HFFc6 (cell line): ENCODE data around the gene ATF6. TPM values are rescaled to one million over a fixed set of nuclear protein-coding genes. Genes with fewer than 3 reads are reported as not detected.

Source experiments
- DNase-seq: peaks from one replicate; pipeline ENCODE4 v3.0.0-alpha.2; 2018
- H3K27ac Mint-ChIP-seq: 2 replicates; pipeline ENCODE4 v1.8.0; 2020; ENCODE audit warnings: mild to moderate bottlenecking, mixed read lengths
- H3K27me3 Mint-ChIP-seq: 2 replicates; pipeline ENCODE4 v1.8.0; 2021; ENCODE audit warnings: mild to moderate bottlenecking, moderate library complexity, mixed read lengths; ENCODE audit not compliant: insufficient read depth
- H3K36me3 Mint-ChIP-seq: 2 replicates; pipeline ENCODE4 v1.8.0; 2021; ENCODE audit warnings: low read depth, mixed read lengths
- H3K4me1 Mint-ChIP-seq: 2 replicates; pipeline ENCODE4 v1.8.0; 2020; ENCODE audit warnings: low read depth, mixed read lengths
- H3K4me3 Mint-ChIP-seq: 2 replicates; pipeline ENCODE4 v1.8.0; 2020; ENCODE audit warnings: mild to moderate bottlenecking, moderate library complexity, mixed read lengths
- H3K9me3 Mint-ChIP-seq: 2 replicates; pipeline ENCODE4 v1.8.0; 2020; ENCODE audit warnings: mild to moderate bottlenecking, mixed read lengths
- CTCF ChIP-seq: fragments of 200-600 bp; sonication (generic); IDR thresholded peaks from 2 replicates; pipeline ENCODE4 v1.5.0; 2021; ENCODE audit warnings: antibody characterized with exemption, mild to moderate bottlenecking
- total RNA-seq, 6 experiments: library from RNA; stranded (reverse); fragmentation: NEBNext Ultra II Directional; extraction: Animal tissue kit (Norgen Biotek cat#: 25700); gene quantifications; 2 replicates in 1 of 6; 3 replicates in 5 of 6; pipeline ENCODE4 v1.2.3, GENCODE V29; 2021

Gene ATF6
- total RNA-seq, 6 experiments from 2014 or later: 23.7 to 29.9 (median 27.6) TPM

- Mint-ChIP-seq H3K36me3 (peaks cover 4% of the 10 kb centered on the region; the same call in 1 of the 2 replicates), H3K27ac (no peak overlapping the region), H3K27me3 (no peaks in the 10 kb centered on the region), H3K9me3 (no peaks in the 10 kb centered on the region), H3K4me1 (peaks cover 38% of the 10 kb centered on the region), H3K4me3 (no peak overlapping the region)
- no peak for TF ChIP-seq CTCF
- DNase-seq: no peak
Observed at GRCh38 chr1:161944381-161944780, 178.3 kb downstream of the ATF6 start.

GRCh38 chr1:161945306-161946060 is 179.4 kb downstream of the ATF6 start:
- H3K4me1 Mint-ChIP-seq: peaks cover 41% of the 10 kb centered on the region
- H3K27me3 Mint-ChIP-seq: no peaks in the 10 kb centered on the region
- peaks cover 4% of the 10 kb centered on the region; the same call in 1 of the 2 replicates for H3K36me3 Mint-ChIP-seq
- peak overlapping the region; percentile 46 for H3K27ac Mint-ChIP-seq
- no peak overlapping the region for H3K4me3 Mint-ChIP-seq
- no peak for DNase-seq
- H3K9me3 Mint-ChIP-seq: no peaks in the 10 kb centered on the region
- TF ChIP-seq CTCF: no peak

- Mint-ChIP-seq H3K27ac (peak overlapping the region; percentile 46), H3K4me1 (peaks cover 35% of the 10 kb centered on the region), H3K36me3 (peaks cover 4% of the 10 kb centered on the region; the same call in 1 of the 2 replicates), H3K4me3 (no peak overlapping the region), H3K27me3 (no peaks in the 10 kb centered on the region), H3K9me3 (no peaks in the 10 kb centered on the region)
- peak; percentile 70 for DNase-seq
- no peak for TF ChIP-seq CTCF
Observed at GRCh38 chr1:161946071-161946987, 180.2 kb downstream of the ATF6 start.

- Mint-ChIP-seq H3K27me3 (no peaks in the 10 kb centered on the region), H3K9me3 (no peaks in the 10 kb centered on the region), H3K4me3 (no peak overlapping the region), H3K27ac (no peak overlapping the region), H3K36me3 (peaks cover 4% of the 10 kb centered on the region; the same call in 1 of the 2 replicates), H3K4me1 (peaks cover 33% of the 10 kb centered on the region)
- no peak for TF ChIP-seq CTCF
- no peak for DNase-seq
Observed at GRCh38 chr1:161948435-161948834, 182.3 kb downstream of the ATF6 start.

- Mint-ChIP-seq H3K9me3 (no peaks in the 10 kb centered on the region), H3K27me3 (no peaks in the 10 kb centered on the region), H3K27ac (no peak overlapping the region), H3K4me3 (no peak overlapping the region), H3K4me1 (peaks cover 44% of the 10 kb centered on the region), H3K36me3 (peaks cover 4% of the 10 kb centered on the region; the same call in 1 of the 2 replicates)
- no peak for TF ChIP-seq CTCF
- DNase-seq: no peak
Observed at GRCh38 chr1:161949548-161949947, 183.4 kb downstream of the ATF6 start.
